ENCODE measurements around the gene TRPM5.
A peak's percentile ranks its signal among the peaks of the same experiment; 100 is the strongest.

The TRPM5 gene

DNA sequence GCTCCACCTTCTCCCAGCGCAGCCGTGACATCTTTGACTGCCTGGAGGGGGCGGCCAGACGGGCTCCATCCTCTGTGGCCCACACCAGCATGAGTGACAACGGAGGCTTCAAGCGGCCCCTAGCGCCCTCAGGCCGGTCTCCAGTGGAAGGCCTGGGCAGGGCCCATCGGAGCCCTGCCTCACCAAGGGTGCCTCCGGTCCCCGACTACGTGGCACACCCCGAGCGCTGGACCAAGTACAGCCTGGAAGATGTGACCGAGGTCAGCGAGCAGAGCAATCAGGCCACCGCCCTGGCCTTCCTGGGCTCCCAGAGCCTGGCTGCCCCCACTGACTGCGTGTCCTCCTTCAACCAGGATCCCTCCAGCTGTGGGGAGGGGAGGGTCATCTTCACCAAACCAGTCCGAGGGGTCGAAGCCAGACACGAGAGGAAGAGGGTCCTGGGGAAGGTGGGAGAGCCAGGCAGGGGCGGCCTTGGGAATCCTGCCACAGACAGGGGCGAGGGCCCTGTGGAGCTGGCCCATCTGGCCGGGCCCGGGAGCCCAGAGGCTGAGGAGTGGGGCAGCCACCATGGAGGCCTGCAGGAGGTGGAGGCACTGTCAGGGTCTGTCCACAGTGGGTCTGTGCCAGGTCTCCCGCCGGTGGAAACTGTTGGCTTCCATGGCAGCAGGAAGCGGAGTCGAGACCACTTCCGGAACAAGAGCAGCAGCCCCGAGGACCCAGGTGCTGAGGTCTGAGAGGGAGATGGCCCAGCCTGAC, 41.2 kb downstream of the TRPM5 start:
- DNase-seq = no peak

DNA sequence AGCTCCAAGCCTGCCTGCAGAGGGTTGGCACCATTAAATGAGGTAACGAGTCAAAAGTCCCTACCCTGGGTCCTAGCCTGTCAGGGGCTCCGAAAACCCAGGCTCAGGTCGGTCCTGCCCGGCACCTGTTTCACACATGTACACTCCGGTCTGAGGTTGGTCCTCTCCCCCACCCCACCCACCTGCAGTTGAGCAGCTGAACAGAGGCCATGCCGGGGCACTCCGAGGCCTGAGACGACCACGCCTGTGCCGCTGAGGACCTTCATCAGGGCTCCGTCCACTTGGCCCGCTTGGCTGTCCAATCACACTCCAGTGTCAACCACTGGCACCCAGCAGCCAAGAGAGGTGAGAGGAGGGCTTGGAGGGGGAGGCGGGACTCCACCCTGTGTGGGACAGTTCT, 42.2 kb downstream of the TRPM5 start:
- no peak for DNase-seq

DNA sequence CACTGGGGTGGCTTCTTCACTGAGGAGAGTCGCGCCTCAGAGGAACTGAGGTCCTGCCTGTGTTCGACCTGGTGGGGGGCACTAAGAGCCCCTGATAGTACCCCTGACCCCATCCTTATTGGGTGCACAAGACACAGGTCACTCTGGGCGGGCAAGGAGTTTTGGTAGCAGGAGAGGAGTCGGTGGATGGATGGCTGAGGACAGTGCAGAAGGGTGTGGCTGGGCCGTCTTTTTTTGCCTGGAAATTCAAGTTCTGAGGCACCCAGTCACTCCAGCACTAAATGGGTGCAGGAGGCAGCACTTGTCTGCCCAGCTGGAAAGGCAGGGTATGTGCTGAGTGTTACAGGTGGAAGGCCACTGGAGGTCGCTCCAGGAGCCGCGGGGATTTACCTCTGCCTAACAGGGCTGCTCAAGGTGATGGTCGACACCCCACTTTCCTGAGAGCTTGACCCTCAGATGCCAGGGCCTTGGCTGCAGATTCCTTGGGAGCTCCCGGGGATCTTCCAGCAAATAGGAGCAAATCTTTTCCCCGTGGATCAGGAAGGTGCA, 42.8 kb downstream of the TRPM5 start:
- DNase-seq = no peak

DNA sequence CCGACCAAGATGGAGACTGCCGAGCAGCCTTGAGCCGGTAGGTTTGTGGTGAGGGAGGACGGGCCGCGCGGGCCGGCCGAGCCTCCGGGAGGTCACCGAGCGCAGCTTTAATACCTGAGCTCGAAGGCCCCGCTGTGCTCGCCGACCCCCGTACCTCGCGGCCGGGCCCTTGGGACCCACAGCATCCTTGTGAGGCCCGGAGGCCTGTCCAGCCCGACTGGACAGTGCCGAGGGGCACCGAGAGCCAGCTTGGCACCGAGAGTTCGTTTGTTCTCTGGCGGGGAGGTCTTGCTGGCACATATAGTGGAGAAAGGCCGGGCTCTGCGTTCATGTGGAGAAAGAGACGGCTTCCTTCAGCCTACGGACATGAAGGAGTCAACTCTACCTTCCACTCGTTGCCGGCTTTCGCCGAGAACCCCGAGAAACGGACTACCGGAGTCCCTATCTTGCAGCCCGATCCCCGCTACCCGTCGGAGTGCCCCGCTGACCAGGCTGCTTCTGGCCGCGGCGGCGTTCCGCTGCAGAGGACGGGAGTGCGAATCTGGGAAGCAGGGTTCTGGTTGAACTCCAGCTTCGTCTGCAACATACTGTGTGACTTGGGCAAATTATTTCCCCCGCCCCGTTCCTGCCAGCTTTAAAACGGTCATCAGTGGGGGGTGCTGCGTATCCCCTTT, 43.4 kb downstream of the TRPM5 start:
- DNase-seq = no peak

DNA sequence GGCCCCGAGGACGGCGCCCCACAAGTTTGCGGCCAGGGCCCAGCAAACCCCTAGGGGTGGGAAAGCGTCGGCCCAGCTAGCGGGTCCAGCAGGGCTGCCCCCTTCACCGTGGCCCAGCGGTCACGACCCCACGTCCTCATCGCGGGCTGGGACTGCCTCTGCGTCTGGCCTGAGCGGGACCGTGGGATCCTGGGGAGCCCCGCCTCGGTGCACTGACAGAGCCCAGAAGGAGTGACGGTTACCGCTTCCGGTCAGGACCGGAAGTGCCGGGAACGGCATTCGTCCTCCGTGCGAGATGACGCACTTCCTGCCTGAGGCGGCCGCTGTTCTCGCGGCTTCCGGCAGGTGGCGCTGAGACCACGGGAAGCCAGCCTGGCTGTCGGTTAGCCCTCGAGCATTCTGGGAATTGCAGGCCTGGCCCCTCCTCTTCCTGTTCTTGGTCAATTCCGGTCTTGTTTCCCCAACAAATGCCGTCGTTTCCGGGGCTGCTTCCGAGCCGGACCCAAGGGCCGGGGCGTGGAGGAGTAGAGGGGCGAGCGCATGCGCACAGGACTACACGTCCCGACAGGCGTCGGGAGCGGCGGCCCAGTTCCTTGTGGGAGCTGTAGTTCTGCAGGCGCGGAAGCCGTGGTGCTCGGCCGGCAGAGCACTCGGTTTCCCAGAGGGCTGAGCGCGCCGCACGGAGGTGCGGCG, 44.1 kb downstream of the TRPM5 start, which contains the start of gene TSSC4:
TSSC4 (plus strand) TSS at position 682 of the 693 bp plus-strand sequence. CDS start 1,884 bp downstream, outside the sequence.
- peak; percentile 100 for DNase-seq

DNA sequence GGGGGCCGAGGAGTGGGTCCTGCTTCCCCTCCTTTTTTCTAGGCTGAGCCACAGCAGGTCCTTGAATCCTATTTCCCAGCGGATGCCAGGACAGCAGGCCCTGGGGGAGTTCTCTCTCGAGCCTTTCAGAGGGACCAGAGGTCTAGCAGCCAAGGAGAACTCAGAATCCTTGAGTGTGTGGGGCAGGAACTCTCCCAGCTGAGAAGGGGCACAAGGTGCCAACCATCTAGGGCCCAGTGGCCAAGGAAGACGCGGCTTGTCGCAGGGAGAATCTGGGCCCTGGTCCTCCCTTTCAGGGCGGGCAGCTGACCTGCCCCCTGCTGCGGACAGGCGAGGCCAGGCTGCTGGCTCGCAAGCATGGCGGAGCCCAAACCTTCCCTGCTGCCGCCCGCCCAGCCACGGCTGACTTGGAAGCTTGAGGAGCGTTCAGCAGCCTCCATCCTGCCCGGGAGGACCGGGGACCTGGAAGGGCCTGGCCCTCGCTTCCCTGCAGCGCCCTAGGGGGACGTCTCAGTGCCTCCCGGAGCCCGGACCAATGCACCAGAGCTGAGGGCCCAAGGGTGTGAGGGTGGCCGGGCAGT, 44.7 kb downstream of the TRPM5 start:
- no peak for DNase-seq

DNA sequence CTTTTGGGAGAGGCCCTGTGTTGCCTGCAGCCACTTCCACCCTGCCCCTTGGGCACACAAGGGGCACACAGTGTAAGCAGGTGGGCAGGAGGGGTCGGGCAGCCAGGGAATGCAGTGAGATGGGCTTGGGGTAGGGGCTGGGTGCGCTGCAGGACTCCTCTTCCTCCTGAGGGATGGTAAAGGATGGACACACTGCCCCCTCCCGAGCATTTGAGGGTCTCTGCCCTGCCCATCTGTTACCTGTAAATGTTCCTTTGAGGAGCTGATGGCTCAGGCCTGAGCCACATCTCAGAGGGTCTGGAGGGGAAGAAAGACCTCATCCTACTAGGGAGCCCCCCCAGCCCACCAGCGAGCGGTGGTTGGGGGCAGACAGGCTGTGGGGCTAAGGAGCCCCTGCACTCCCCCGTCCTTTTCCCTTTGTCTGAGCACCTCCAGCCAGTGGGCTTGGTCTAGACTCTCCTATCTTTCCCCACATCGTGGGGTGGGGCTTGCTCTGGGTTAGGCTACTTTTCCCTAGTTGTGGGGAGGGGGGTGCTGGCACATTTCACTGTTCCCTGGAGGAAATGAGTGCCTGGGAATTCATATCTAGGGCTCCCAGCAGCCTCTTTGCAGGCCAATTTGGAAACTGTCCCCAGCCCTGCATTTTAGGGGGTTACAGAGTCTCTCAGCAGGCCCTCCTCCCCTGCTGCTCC, 45.5 kb downstream of the TRPM5 start:
- no peak for DNase-seq

DNA sequence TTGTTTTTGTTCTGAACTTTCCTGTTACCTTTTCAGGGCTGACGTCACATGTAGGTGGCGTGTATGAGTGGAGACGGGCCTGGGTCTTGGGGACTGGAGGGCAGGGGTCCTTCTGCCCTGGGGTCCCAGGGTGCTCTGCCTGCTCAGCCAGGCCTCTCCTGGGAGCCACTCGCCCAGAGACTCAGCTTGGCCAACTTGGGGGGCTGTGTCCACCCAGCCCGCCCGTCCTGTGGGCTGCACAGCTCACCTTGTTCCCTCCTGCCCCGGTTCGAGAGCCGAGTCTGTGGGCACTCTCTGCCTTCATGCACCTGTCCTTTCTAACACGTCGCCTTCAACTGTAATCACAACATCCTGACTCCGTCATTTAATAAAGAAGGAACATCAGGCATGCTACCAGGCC, 47.3 kb downstream of the TRPM5 start:
- no peak for DNase-seq

DNA sequence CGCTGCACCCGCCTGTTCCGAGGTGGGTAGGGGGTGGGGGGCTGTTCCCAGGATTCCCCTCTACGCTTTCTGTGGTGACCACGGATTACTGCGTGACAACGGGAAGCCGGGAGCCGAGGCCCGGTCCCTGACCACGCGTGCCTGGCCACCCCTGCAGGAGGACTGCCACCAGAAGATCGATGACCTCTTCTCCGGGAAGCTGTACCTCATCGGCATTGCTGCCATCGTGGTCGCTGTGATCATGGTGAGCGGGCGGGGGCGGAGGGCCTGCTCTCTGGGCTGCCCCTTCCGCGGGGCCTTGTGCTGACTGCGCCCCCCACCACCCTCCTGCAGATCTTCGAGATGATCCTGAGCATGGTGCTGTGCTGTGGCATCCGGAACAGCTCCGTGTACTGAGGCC, 47.8 kb downstream of the TRPM5 start:
- no peak for DNase-seq

DNA sequence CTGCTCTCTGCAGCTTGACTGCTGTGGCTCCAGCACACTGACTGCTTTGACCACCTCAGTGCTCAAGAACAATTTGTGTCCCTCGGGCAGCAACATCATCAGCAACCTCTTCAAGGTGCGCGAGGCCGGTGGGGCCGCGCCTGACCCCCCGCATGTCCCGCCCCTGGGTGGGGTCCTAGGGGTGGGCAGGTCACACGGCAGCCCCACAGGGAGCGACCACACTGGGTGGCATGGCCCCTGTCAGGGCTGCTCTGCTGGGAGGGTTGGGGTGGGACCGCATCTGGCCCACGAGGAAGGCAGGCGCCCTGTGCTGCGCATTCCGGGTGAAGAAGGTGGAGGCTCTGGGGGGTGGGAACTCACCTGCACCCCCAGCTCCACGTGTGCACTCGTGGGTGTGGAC, 48.5 kb downstream of the TRPM5 start:
- no peak for DNase-seq

DNA sequence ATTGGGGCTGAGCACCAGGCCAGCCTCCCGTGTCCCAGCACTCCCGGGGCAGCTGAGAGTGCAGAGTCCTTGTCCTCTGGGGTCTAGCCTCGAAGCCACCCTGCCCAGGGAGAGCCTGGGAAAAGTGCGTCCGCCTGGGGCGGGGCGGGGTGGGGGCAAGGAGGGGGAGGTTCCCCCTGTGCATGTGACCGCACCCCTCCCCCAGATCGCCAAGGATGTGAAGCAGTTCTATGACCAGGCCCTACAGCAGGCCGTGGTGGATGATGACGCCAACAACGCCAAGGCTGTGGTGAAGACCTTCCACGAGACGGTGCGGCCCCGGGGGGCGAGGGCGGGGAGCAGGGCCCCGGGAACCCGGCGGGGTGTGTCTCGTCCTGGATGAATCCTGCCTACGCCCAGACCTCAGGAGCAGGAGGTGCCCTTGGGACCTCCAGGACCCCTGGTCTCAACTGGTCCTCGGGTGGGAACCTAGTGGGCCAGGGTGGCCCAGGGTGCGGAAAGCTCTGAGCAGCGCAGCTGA, 49.0 kb downstream of the TRPM5 start:
- no peak for DNase-seq

DNA sequence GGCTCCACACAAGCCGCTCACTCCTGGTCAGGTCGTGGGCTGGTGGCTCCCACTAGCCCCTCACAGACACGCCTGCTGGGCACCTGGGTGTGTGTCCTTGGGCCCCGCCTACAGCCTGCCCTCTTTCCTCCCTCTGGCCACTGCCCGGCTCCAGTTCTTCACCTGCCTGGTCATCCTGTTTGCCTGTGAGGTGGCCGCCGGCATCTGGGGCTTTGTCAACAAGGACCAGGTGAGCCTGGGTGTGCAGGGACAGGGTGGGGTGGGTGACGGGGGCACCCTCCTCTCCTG, 49.6 kb downstream of the TRPM5 start:
- no peak for DNase-seq
